Measurements from ENCODE around the gene UCN3.
"Not testable (repeated sequence)": the region's sequence is repeated elsewhere in the genome, so short reads cannot be mapped to it uniquely, and the experiment has no call there.

Gene UCN3

GRCh38 chr10:5404208-5405041 lies 39.7 kb downstream of the UCN3 start, which contains the start of gene TUBAL3:
TSS of gene TUBAL3 (minus strand) at chr10:5404828. CDS start at chr10:5404792, 36 bp downstream.
- DNase-seq (ENCODE audit: extremely low read depth in 1 of 2, low read depth in 1 of 2), result no peak

DNA sequence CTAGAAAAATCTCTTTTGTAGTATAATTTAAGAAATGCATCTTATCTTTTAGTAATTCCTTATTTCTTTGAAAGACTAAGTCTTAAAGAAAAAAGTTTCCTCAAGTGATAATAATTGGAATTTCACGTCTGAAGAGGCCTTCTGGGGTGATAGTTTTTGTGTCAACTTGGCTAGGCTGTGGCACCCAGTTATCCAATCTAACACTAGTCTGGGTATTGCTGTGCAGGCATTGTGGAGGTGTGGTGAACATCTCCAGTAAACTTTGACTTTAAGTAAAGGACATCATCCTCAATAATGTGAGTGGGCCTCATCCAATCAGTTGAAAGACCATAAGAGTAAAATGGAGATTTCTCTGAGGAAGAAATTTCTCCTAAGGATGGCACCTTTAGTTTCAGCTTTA lies 42.2 kb downstream of the UCN3 start:
- DNase-seq (ENCODE audit: extremely low read depth in 1 of 2, low read depth in 1 of 2), result no peak

- not testable (repeated sequence) for DNase-seq (ENCODE audit: extremely low read depth in 1 of 2, low read depth in 1 of 2)
These were observed 46.0 kb downstream of the UCN3 start for GRCh38 chr10:5410787-5411186.

DNA sequence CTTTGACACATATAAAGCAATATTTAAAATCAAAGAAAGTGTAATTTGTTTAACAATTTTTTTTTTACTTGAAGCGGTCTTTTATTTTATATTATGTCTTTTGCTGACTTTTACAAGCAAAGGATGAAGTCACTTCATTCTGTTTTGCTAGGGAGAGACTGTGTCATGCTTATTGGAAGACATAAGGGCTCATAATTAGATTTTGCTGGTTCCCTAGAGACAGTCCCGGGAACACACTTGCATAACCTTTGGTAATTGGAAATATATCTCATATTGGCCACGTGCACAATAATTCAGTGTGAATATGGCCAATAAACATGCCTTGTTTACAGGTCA lies 47.1 kb downstream of the UCN3 start:
- no peak for DNase-seq (ENCODE audit: extremely low read depth in 1 of 2, low read depth in 1 of 2)

DNA sequence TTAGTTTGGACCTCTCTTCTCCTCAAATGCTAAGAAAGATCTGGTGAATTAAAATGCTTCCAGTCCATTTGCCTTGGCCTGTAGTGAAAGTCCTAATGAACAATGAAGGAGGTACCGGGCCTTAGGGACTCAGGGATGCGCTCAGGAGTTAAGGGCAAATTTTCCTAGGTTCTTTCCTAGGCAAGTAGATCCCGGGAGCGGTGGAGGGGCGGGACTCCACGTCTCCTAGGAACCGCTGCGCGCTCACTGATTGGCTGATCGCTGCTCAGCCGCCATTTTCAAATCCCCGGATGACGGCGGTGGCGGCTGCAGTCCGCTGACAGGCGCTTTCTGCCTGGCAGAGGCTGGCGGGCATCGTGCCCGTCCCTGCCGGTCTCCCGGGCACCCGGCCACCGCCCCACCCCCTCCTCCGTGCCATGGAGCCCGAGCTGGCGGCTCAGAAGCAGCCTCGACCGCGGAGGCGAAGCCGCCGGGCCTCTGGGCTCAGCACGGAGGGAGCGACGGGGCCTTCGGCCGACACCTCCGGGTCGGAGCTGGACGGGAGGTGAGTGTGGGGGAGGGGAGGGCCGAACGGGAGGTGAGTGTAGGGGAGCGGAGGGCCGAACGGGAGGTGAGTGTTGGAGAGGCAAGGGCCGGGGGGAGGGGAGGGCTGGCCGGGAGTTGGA lies 47.6 kb downstream of the UCN3 start, which contains the start of gene NET1:
Gene NET1, plus strand, starts transcription at position 281 of the 665 bp plus-strand sequence. Its CDS starts 136 bp downstream, at position 417.
- DNase-seq (ENCODE audit: extremely low read depth in 1 of 2, low read depth in 1 of 2), result peak in 1 of 2 donors; percentile 41

DNA sequence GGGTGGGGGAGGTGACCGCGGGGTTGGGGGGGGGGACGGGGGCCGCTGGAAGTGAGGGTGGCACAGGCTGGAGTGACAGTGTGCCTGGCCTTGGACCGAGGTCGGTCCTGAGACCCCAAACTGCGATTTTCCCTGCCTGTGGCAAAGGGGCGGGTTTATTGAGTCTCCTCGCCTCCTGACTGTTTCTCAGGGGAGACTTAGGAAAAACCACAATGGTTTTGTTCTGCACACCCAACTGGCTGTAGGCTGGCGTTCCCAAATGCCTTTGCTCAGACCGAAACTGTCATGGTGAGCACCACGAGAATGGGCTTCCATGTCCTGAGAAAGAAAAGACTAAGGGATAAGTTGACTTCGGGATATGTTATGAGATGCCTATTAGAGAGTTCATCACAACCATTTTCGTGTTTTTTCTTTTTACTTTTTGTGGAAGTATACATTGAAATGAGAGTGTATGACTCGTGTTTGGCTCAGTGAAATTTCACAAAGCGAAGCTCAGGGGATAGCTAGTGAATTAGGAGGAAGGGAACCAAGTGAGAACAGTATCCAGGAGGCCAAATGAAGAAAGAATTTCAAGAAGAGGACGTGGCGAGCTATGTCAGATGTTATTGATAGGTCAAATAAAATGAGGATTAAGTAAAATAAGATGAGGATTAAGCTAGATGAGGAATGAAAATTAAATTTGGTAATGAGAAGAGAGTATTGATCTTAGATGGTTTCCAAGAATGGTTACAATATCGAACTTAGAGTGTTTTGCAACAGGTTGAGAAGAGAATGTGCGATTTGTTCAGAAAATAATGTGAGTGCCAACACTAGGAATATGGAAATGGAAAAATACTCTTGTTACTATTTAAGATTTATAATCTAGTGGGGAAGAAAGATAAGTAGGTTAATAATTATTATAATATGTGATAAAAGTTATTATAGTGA lies 48.5 kb downstream of the UCN3 start:
- DNase-seq (ENCODE audit: extremely low read depth in 1 of 2, low read depth in 1 of 2), result no peak

- no peak for DNase-seq (ENCODE audit: extremely low read depth in 1 of 2, low read depth in 1 of 2)
These were observed 52.2 kb downstream of the UCN3 start for GRCh38 chr10:5416981-5417380.

GRCh38 chr10:5418584-5418983 lies 53.8 kb downstream of the UCN3 start:
- DNase-seq (ENCODE audit: extremely low read depth in 1 of 2, low read depth in 1 of 2), result no peak

DNA sequence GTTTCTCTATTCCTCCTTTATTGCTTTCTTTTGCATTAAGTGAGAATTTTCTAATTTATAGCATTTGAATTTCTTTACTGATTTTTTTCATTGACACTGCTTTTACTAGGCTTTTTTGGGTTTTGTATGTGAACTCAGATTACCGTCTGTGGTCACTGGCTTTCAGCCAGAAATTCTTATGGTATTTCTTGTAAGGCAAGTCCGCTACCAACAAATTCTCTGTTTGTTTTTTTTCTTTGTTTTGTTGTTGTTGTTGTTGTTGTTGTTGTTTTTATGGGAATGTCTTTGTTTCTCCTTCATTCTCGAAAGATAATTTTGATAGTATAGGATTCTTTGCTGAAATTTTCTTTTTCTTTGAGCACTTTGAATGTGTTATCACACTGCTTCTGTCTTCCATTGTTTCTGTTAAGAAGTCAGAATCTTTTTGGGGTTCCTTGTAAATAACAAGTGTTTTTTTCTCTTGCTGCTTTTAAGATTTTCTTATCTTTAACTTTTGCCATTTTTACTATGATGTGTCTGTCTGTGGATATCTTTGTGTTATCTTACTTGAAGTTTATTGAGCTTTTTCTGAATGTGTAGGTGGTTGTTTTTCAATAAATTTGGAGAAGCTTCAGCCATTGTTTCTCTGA lies 54.8 kb downstream of the UCN3 start:
- DNase-seq (ENCODE audit: extremely low read depth in 1 of 2, low read depth in 1 of 2), result no peak

GRCh38 chr10:5423771-5424170 lies 59.0 kb downstream of the UCN3 start:
- no peak for DNase-seq (ENCODE audit: extremely low read depth in 1 of 2, low read depth in 1 of 2)
